RWPE1 (cell line): Measurements from ENCODE around the gene MDC1.

Experiments
- CTCF ChIA-PET: fragments of 350-600 bp; sonication (Branson Sonifier 250); formaldehyde crosslinking; extraction: SDS; loops from one replicate; lab custom pipeline; 2021; lab: Yijun Ruan, JAX
- POLR2A ChIA-PET: fragments of 400-600 bp; formaldehyde crosslinking; extraction: SDS; loops from one replicate; lab custom pipeline; 2020; ENCODE audit warnings: antibody characterized with exemption; ENCODE audit not compliant: low non-redundant PET; lab: Yijun Ruan, JAX
- DNase-seq: peaks from one replicate; pipeline ENCODE4 v3.0.0; 2012; ENCODE audit warnings: low spot score
- H3K27ac ChIP-seq: fragments of 450-650 bp; 2 replicates; pipeline ENCODE4 v1.5.1; 2017
- CTCF ChIP-seq: fragments of 450-650 bp; conservative IDR thresholded peaks from 2 replicates; pipeline ENCODE4 v1.5.1; 2017; ENCODE audit warnings: low read depth, mild to moderate bottlenecking

MDC1 gene

GRCh38 chr6:30712441-30712945 is 4.6 kb downstream of the MDC1 start:
- POLR2A ChIA-PET, result interaction anchor here (0.7 kb wide), 1 partner anchor 9 kb away, joined by 3 read pairs; no protein-coding TSS in a partner anchor
- TF ChIP-seq CTCF, result no peak
- CTCF ChIA-PET, result interaction anchor here (0.7 kb wide), 1 partner anchor 507 kb away, joined by 4 read pairs; no protein-coding TSS in a partner anchor
- peak overlapping the region; percentile 31 for H3K27ac ChIP-seq
- DNase-seq, result no peak

- TF ChIP-seq CTCF, result no peak
- H3K27ac ChIP-seq, result peak overlapping the region; percentile 31
- CTCF ChIA-PET, result interaction anchor here (0.7 to 0.8 kb wide), 2 partner anchors 33 to 168 kb away, joined by 4 read pairs; no protein-coding TSS in a partner anchor
- DNase-seq, result no peak
- POLR2A ChIA-PET, result no interaction called here
Measured at GRCh38 chr6:30711758-30712380, 5.2 kb downstream of the MDC1 start.

- POLR2A ChIA-PET, result no interaction called here
- no peak overlapping the region for H3K27ac ChIP-seq
- TF ChIP-seq CTCF, result no peak
- DNase-seq, result no peak
- CTCF ChIA-PET, result interaction anchor here (0.6 to 0.7 kb wide), 2 partner anchors 8 to 81 kb away, joined by 3 read pairs; partner anchors contain the start of gene MDC1
Measured at GRCh38 chr6:30709101-30709868, 7.8 kb downstream of the MDC1 start.

- POLR2A ChIA-PET, result no interaction called here
- no peak for DNase-seq
- H3K27ac ChIP-seq, result peak overlapping the region; percentile 63
- no peak for TF ChIP-seq CTCF
- CTCF ChIA-PET, result interaction anchor here (0.8 to 1.1 kb wide), 2 partner anchors 10 to 23 kb away, joined by 4 to 5 read pairs; partner anchors contain the start of gene MDC1
Measured at GRCh38 chr6:30707281-30707850, 9.7 kb downstream of the MDC1 start.

DNA sequence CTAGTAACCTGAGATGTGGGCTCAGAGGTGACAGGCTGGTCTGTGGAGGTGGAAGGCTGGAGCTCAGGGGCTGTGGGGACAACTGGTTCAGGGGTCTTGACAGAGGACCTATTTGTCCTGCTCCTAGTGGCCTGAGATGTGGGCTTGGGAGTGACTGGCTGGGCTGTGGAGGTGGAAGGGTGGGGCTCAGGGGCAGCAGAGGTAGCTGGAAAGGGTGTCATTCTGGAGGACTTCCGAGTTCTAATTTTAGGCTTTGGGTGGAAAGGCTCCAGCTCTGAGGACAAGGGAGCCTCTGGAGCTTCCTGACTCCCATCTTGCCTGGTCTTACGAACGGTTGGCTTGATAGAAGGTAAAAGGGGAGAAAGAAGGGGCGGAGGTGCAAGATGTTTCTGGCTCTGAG is 11.5 kb downstream of the MDC1 start:
- TF ChIP-seq CTCF, result no peak
- POLR2A ChIA-PET, result interaction anchor here (0.6 kb wide), 1 partner anchor 85 kb away, joined by 3 read pairs; no protein-coding TSS in a partner anchor
- CTCF ChIA-PET, result interaction anchor here (0.6 to 1.7 kb wide), 2 partner anchors 16 to 121 kb away, joined by 3 to 7 read pairs; no protein-coding TSS in a partner anchor
- no peak for DNase-seq
- peak overlapping the region; percentile 18; the same call in 1 of the 2 replicates for H3K27ac ChIP-seq

- DNase-seq, result no peak
- peak overlapping the region; percentile 27 for H3K27ac ChIP-seq
- ChIA-PET POLR2A (interaction anchor here (0.7 kb wide), 1 partner anchor 9 kb away, joined by 3 read pairs; no protein-coding TSS in a partner anchor), CTCF (interaction anchor here (0.9 kb wide), 1 partner anchor 13 kb away, joined by 4 read pairs; the partner anchor contains the start of gene MDC1)
- no peak for TF ChIP-seq CTCF
Measured at GRCh38 chr6:30703821-30704220, 13.3 kb downstream of the MDC1 start.
